GM12872 (cell line): ENCODE results near the gene COG5.
A peak's percentile ranks its signal among the peaks of the same experiment; 100 is the strongest.

ENCODE experiments used
- CTCF ChIP-seq: IDR thresholded peaks from 3 replicates; pipeline ENCODE4 v1.5.1; 2011; ENCODE audit warnings: low read depth, mild to moderate bottlenecking, low read length, moderate library complexity; ENCODE audit not compliant: insufficient read depth

The COG5 gene

DNA sequence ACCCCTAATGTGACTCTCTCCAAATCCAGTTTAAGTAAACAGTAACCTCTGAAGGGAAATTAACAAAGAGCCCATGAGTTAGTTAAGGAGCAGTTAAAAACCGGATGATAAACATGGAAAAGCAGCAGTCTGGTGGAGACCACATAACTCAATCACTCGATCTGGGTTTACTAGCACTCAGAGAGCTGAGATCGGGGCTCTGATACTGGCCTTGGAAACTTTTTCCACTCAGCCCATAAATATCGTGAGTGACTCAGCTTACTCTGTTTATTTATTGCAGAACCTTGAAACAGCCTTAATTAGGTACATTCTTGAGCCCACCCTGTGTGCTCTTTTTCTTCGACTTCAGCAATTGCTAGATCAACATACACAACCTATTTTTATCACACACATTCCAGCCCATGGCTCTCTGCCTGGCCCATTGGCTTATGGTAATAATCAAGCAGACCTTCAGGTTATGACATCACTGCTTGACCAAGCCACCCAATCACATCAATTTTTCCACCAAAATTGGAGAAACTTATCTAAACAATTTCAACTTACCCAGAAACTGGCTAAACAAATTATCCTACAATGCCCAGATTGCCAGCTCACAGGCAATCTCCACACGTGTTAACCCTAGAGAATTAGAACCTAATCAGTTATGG, 176.0 kb downstream of the COG5 start:
- no peak for TF ChIP-seq CTCF

DNA sequence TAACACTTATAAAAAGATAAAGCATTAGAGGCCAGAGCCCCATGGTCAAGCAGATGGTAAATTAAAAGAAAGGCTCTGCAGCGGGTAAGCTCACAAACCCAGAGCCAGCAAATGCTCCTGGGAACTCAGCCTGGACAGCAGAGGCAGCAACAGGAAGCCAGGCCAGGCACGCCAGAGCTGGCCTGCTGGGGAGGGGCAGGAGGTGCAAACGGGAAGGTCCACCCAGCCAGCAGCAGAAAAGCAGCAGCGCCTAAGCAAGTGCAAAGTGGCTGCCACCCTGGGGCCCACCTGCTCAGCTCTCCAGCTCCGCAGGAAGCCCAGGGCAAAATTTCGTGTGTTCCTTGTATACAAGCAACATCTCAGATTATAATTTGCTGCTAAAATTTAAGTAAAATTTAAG, 176.6 kb downstream of the COG5 start:
- no peak for TF ChIP-seq CTCF

- TF ChIP-seq CTCF: no peak
Observed at GRCh38 chr7:107386548-107387102, 177.1 kb downstream of the COG5 start.

GRCh38 chr7:107384025-107384424, 179.7 kb downstream of the COG5 start:
- peak; percentile 49; the same call in 2 of the 3 replicates for TF ChIP-seq CTCF

GRCh38 chr7:107383203-107383602, 180.5 kb downstream of the COG5 start:
- TF ChIP-seq CTCF: no peak

DNA sequence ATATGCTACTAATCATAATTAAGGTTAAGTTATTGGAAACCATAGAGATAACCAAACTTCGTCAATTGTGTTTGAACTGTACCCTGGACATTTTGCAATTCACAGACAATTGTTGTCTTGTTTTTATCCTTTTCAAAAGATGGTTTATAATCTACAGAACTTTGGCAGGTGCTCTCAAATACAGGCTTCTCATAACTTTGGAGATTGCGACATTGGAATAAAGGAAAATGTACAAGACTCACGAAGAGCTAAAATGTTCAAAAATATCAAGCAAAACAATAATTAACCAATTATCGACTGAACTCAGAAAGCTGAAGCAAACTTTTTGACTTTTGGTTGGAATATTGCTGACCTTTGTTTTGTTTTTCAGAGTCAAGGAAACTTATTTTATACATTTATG, 182.3 kb downstream of the COG5 start:
- TF ChIP-seq CTCF: no peak

- TF ChIP-seq CTCF: no peak
Observed at GRCh38 chr7:107373354-107373753, 190.4 kb downstream of the COG5 start.
